ENCODE data around the gene HLA-G.

Gene HLA-G

GRCh38 chr6:29792123-29793035 is 35.2 kb upstream of the HLA-G start:
- no peaks in the 10 kb centered on the region for H3K9me3 Mint-ChIP-seq
- peaks cover 93% of the 10 kb centered on the region for H3K27me3 Mint-ChIP-seq (ENCODE audit: low read depth, poor library complexity)
- H3K4me1 Mint-ChIP-seq = peaks cover 5% of the 10 kb centered on the region
- H3K27ac Mint-ChIP-seq = no peak overlapping the region
- H3K36me3 Mint-ChIP-seq (ENCODE audit: low read depth) = no peaks in the 10 kb centered on the region
- peak; percentile 64 for DNase-seq
- peak overlapping the region; percentile 69 for H3K4me3 Mint-ChIP-seq
- TF ChIP-seq CTCF (IDR thresholded peaks at IDR 0.05) = no peak

- Mint-ChIP-seq H3K9me3 (no peaks in the 10 kb centered on the region), H3K36me3 (ENCODE audit: low read depth) (no peaks in the 10 kb centered on the region), H3K4me1 (peaks cover 5% of the 10 kb centered on the region), H3K27ac (no peak overlapping the region), H3K4me3 (peak overlapping the region; percentile 63), H3K27me3 (ENCODE audit: low read depth, poor library complexity) (peaks cover 91% of the 10 kb centered on the region)
- no peak for TF ChIP-seq CTCF (IDR thresholded peaks at IDR 0.05)
- no peak for DNase-seq
Observed at GRCh38 chr6:29793036-29793356, 34.6 kb upstream of the HLA-G start.

- Mint-ChIP-seq H3K36me3 (ENCODE audit: low read depth) (no peaks in the 10 kb centered on the region), H3K27me3 (ENCODE audit: low read depth, poor library complexity) (peaks cover 90% of the 10 kb centered on the region)
Observed at GRCh38 chr6:29793796-29794195, 33.8 kb upstream of the HLA-G start.

GRCh38 chr6:29796026-29796425 is 31.6 kb upstream of the HLA-G start:
- TF ChIP-seq CTCF (IDR thresholded peaks at IDR 0.05) = no peak

More at GRCh38 chr6:29793796-29794195, 33.8 kb upstream of the HLA-G start:
- no peak for DNase-seq
- H3K4me1 Mint-ChIP-seq = peaks cover 5% of the 10 kb centered on the region
- TF ChIP-seq CTCF (IDR thresholded peaks at IDR 0.05) = no peak
- no peak overlapping the region for H3K4me3 Mint-ChIP-seq
- no peaks in the 10 kb centered on the region for H3K9me3 Mint-ChIP-seq
- H3K27ac Mint-ChIP-seq = no peak overlapping the region

GRCh38 chr6:29797135-29797534 is 30.5 kb upstream of the HLA-G start:
- Mint-ChIP-seq H3K27ac (no peak overlapping the region), H3K9me3 (no peaks in the 10 kb centered on the region), H3K4me3 (no peak overlapping the region), H3K27me3 (ENCODE audit: low read depth, poor library complexity) (peaks cover 68% of the 10 kb centered on the region), H3K36me3 (ENCODE audit: low read depth) (no peaks in the 10 kb centered on the region), H3K4me1 (peaks cover 5% of the 10 kb centered on the region)
- no peak for TF ChIP-seq CTCF (IDR thresholded peaks at IDR 0.05)
- DNase-seq = no peak

More at GRCh38 chr6:29796026-29796425, 31.6 kb upstream of the HLA-G start:
- H3K4me3 Mint-ChIP-seq = no peak overlapping the region
- peaks cover 70% of the 10 kb centered on the region for H3K27me3 Mint-ChIP-seq (ENCODE audit: low read depth, poor library complexity)
- no peaks in the 10 kb centered on the region for H3K9me3 Mint-ChIP-seq
- no peaks in the 10 kb centered on the region for H3K36me3 Mint-ChIP-seq (ENCODE audit: low read depth)
- DNase-seq = no peak
- peaks cover 5% of the 10 kb centered on the region for H3K4me1 Mint-ChIP-seq
- no peak overlapping the region for H3K27ac Mint-ChIP-seq

- H3K9me3 Mint-ChIP-seq = no peaks in the 10 kb centered on the region
- no peak for DNase-seq
- no peak overlapping the region for H3K27ac Mint-ChIP-seq
- no peaks in the 10 kb centered on the region for H3K36me3 Mint-ChIP-seq (ENCODE audit: low read depth)
- peaks cover 3% of the 10 kb centered on the region for H3K4me1 Mint-ChIP-seq
- TF ChIP-seq CTCF (IDR thresholded peaks at IDR 0.05) = no peak
- H3K4me3 Mint-ChIP-seq = no peak overlapping the region
- H3K27me3 Mint-ChIP-seq (ENCODE audit: low read depth, poor library complexity) = peaks cover 64% of the 10 kb centered on the region
Observed at GRCh38 chr6:29797966-29798365, 29.7 kb upstream of the HLA-G start.

All from nephron progenitor cell (in vitro differentiated cells).